HG03342 (cell line): Measurements from ENCODE around the gene STAT5B.

Source experiments
- ATAC-seq: cut with Tn5 transposase; IDR thresholded peaks from one replicate; pipeline ENCODE4 v1.9.1; 2021; ENCODE audit warnings: mild to moderate bottlenecking, moderate library complexity; ENCODE audit not compliant: unreplicated experiment

STAT5B gene

DNA sequence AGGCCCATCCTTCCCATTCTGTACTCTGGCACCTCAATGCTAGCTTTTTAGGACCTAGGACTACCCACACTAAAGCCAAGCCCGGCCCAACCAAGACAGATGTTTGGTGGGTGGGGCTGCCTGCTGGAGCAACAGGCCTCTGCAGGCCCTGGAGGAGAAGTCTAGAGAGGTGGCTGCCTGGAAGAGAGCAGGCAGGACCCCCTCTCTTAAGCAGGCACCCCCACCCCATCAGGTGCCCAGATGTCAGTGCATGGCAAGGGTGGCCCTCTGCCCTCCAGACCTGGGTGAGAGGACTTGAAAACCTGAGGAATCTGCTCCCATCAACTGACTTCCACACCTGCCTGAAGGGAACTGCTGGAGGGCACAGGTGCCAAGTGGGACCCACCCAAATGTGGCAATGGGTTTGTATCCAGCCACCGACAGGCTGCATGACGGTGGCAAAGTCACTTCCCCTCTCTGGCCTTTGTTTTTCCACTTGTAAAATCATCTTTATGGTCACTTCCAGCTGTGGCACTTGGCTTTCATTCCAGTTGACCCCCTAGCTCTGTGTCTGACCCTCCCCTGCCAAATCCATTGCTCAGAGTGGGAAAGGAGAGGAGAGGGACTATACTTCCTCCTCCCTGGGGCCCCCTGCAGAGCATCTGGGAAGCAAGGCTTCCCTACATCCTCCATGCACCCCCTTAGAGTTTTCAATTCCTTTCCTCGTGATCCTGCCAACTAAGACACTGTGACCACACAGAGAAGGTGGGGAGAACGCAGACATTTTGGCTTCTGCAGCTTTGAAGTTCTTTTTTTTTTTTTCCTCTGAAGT, 10.4 kb upstream of the STAT5B start:
- no peak for ATAC-seq

DNA sequence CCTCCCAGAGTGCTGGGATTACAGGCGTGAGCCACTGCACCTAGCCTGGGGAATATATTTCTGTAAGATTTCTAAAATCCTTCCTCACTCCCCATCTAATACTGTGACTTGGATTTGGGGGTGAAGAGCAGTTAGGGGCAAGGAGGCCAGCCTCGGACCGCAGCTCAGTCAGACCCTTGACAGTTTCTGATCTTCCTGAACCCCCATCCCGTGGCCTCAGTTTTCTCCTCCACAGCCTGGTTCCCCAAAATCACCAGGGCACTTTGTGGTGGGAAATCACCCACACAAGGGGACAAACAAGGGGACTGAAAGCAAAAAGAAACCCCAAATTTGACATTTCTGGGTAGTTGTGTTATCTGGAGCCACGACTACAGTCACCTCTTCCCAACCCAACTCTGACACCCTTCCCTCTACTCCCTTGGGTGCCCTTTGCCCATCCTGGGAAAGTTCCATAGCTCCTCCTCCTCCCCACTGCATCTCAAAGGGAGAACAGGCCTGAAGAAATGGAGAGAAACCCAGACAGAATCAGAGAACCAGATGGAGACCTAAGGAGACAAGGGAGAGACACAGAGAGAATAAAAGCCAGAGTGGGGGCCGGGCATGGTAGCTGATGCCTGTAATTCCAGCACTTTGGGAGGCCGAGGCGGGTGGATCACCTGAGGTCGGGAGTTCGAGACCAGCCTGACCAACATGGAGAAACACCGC, 9.3 kb upstream of the STAT5B start:
- no peak for ATAC-seq

DNA sequence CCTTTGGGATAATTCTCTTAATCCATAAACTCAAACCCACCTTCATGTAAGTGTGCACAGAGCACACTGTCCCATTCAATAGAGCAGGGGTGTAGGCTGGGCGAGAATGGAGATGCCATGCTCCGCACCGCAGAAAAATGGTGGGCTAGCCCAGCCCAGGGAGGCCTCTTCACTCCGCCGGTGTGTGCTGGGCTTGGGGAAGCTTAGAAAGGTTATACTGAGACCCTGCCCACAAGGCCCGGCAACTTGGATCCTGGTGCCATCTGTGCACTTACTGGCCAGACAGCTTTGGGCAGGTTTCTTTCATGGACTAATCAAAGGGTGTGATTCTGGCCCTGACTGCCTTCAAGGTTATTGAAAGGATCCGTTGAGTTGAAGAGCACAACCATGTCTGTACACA, 8.4 kb upstream of the STAT5B start:
- ATAC-seq: no peak

DNA sequence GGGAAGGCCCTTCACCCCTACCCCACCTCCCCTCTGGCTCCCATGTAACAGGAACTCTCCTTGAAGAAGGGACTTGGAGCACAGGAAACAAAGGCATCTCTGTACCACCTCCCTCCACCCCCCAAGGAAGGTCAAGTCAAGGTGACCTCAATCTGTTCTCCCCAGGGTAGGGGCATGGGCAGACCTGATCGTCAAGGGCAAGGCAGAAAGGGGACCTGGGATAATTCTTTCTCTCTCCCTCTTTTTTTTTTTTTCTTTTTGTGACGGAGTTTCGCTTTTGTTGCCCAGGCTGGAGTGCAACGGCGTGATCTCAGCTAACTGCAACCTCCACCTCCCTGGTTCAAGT, 7.8 kb upstream of the STAT5B start:
- ATAC-seq: no peak

DNA sequence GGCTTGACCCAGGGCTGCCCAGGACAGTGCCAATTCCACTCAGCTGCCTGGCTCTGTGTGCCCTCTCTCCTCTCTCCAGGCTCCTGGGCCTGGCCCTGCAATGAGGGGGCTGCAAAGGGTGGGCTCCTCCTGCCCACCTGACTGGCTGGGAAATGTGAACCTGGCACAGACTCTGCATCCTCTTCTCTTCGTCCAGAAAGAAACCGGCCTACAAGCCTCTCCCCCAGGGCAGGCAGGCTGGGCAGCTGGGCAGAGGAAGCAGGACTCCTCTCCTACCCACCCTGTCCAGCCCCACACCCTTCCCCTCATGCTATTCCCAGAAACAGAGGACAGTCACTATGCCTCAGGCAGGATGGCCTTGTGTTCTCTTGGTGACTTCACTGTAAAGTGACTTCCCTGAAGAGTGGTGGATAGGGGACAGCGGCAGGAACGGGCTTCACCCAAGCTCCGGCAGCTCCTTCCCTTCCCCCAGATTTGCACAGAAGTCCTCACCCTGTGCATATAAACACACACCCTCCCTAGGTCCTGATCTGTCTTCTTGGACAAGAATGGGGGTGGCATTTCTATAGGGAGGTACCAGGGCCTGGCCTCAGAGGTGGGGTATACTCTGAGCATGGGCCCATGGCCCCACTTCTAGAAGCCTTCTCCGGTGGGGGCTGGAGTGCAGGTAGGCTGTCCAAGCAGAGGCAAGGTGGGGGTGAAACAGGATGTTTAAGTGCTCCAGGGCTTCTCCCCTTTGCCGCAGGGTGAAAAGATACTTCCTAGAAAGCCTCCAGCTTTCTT, 7.2 kb upstream of the STAT5B start:
- ATAC-seq: no peak

DNA sequence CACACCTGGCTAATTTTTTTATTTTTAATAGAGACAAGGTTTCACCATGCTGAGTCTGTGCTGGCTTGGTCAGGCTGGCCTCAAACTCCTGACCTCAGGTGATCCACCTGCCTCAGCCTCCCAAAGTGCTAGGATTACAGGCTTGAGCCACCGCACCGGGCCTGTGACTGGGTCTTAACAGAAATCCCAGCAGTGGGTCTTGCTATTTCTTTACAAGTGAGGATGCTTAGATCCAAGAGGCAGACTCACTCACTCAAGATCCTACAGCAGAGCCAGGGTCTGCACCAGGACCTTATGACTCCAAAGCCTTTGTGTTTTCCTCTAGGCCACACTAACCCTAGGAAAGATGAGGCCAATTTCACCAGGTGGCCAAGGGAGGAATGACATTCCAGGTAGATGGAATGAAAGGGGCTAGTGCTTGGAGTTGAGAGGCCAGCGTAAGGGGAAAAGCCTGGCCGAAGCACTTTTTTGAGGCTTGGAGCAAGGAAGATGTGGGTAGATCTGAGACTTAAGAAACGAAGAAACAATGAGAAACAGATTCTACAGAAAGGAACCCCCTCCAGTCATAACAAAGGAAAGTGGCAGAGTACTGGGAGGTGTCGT, 6.4 kb upstream of the STAT5B start:
- no peak for ATAC-seq

DNA sequence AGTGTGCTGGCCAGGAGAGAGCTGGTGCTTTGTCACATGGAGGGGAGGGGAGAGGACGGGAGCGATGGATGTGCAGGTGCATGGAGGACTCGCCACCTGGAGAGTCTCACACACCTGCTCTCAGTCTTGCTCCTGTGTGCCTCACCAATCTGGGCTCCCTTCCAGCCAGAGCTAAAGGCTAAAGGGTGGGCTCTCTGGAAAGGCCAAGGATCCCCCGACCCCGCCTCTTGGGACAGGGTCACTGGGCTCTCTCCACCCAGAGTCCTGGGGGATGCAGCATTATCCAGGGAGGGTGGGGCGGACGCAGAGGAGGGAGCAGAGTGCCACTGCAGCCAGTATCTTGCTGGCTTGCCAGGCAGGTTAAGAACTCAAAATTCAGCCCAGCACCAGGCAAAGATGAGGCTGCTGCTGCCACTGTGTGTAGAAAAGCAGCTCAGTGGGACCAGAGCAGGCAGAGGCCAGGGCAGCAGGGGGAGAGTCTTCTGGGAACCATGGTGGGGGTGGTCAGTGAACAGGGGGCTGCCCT, 5.4 kb upstream of the STAT5B start:
- ATAC-seq: no peak

DNA sequence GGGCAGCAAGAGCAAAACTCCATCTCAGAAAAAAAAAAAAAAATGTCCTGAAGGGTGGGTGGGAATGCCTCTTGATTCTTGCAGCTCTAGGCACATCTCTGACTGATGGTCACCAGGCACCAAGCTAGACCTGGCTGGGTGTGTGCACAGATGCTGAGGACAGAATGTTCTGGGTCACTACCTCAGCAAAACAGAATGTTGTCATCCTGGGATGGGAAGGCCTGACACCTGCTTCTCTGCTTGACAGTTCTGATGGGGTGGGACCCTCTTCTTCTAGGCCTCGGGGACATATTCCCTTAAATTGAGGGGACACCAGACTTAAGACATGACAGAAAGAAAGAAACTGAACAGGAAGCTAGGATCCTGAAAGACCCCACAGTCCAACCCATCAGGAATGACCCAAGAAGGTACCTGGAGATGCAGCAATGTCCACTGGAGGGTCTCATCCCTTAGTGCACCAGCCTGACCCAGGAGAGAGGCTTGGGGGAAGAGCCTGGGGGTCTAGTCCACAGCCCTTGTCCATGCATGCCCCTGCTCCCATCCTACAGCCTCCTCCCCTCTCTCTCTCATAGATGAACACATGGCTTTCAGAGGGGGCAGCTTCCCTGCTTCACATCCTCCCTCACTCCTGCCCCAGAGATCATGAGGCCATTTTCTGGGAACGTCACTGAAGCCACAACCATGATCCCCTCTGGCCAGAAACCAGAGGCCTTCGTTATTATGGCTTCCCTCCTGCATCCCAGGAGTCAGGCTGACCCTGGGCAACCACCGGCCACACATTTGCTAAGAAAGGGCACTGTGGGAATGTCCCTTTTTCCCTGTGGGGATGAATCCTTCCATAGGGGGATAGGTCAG, 3.8 kb upstream of the STAT5B start:
- no peak for ATAC-seq

DNA sequence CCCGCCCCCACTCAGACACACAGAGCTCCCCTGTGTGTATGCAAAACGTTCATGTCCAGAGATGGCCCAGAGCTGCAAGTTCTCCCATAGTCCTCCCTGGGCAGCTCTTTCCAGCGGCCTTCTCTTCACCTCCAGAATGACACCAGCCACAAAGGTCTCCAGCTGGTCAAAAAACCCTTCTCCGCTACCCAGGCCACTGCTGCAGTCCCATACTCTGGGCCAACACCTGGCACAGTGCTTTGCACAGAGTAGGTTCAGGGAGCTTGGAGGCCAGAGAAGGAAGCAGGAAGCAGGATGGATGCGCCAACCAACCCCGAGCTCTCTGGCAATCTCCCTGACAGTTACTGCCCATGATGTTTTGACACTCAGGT, 1.1 kb upstream of the STAT5B start:
- no peak for ATAC-seq

DNA sequence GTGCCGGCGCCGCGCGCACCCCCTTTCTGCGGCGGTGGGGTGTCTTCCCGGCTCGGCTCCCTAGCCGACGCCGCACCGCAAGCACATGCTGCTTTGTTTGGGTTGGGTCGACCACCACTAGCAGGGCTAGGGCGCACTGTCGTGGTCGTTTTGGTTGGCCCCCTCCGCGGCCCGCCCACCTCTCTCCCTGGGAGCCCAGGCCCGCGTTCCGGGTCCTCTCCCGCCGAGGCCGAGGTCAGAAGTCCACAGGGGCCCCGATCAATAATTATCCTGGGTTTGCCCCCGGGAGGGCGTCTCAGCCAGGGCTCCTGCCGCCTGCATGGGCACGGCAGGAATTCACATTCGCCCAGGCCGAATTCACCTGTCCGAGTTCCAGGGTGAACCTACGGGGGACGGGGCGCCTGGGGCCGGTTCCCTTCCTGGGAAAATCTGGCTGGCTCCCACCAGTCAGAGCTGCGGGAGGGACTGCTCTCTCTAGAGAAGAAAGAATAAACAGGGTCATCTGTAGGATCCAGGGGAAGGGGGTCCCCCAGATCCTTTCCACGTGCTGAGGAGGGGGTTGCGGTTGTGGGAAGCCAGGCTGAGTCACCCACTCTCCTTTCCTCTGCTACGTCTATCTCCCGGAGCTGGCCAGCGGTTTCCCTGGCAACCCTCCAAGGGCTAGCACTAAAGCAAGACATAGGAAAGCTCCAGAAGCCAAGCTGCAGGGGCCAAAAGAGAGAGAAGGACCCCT, 584 bp upstream of the STAT5B start:
- ATAC-seq: peak; percentile 17

DNA sequence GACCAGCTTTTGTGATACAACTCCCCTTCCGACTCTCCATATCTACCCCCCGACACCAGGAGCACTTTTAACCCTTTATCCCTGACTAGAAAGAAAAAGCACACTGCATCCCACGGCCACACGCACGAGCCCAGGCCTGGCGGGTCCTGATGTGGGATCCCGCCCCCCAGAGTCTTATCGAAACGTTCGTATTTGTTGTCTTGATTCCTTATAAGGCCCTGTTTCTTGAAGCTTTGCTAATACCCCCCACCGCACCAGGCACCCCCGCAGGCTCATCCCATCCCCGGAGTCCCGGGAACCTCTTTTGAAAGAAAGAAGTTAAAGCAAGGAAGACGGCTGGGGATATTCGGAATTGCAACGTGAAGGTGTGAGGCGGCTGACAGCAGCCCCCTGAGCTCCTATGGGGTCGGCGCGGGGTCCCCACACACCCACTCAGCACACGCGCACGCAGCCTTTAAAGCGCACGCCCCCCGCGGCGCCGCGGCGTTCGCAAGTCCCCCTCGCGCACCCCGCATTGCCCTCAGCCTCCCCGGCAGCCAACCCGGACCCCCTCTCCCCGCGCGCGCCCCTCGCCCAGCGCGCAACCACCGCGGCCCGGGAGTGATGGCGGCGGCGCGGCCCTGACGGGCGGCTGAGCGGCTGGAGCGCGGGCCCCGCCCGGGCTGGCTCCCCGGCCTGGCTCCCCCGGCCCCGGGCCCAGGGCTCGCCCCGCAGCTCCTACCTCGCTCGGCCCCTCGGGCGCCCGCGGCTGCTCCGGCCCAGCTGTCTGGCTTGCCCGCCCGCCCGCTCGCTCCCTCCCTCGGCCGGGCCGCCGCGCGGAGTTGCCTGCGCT, 448 bp downstream of the STAT5B start:
- ATAC-seq: peak; percentile 37

DNA sequence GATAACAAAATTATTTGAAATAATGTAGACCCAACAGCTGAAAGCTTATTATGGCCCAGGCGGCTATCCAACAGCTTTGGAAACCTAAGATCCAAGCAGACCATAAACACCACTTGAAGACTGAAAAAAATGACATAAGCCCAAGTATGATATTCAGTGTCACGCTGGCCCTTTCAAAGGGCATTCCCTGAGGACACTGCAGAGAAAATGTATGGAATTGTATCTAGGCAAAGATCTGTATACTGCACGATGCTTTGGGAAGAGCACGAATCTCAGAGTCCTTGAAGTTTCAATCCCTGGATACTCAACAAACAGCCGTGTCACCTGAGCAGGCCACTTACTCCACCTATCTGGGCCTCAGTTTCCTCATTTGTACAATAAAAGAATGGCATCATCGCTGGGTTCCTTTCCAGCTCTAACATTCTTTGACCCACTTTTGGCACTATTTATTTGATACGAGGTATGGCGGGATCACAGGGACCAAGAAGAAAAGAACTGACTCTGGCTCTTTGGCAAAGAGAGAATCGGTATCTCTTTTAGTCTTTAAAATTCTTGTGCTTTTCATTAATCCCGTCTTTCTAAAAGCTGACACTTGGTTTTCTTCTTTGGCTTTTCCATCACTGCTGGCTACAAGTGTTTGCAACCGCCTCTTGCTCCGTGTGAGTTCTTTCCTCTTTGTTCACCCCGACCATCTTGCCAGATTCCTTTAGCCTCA, 1.2 kb downstream of the STAT5B start:
- no peak for ATAC-seq

DNA sequence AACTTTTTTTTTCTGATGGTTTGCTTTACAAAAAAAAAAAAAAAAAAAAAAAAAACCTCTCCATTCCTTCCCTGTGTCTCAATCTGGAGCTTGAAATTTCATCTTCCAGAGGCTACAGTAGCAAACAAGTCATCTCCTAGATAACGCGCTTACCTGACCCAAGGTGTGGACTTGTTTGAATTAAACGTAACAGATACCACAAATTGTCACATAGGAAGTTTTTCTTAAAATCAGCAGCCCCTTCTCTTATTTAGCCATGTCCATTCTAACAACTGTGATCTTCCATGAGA, 2.0 kb downstream of the STAT5B start:
- ATAC-seq: no peak

DNA sequence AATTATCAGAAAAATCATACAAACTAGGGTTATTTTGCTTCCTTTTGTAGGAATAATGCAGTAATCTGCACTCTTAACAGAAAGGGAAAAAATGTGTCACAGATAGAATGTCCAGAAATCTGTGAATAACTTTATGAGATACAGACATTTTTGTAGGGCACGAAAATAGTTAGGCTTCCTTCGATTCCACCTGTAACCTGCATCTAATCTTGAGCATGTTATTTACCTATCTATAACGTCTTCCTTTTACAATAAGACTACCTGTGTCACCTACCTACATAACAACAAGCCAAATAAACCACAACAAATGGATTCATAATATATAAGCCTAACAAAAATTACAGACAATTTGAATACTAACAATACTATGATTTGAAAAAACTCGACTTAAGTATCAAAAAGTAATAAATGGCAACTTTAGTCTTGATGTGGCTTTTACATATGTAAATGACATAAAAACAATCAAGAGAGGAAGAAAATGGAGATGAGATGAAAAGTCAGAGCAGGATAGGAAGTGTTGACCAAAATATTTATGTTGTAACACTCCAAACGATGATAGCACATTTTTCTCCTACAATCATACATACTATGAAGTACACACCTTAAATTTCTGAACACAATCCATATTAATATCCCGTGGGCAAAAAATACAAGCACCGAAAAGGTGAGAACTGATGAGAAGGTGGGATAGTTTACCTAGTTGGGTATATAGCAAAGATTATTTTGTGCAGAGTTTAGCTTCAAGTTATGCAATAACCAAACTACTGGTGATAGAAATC, 2.5 kb downstream of the STAT5B start:
- no peak for ATAC-seq

DNA sequence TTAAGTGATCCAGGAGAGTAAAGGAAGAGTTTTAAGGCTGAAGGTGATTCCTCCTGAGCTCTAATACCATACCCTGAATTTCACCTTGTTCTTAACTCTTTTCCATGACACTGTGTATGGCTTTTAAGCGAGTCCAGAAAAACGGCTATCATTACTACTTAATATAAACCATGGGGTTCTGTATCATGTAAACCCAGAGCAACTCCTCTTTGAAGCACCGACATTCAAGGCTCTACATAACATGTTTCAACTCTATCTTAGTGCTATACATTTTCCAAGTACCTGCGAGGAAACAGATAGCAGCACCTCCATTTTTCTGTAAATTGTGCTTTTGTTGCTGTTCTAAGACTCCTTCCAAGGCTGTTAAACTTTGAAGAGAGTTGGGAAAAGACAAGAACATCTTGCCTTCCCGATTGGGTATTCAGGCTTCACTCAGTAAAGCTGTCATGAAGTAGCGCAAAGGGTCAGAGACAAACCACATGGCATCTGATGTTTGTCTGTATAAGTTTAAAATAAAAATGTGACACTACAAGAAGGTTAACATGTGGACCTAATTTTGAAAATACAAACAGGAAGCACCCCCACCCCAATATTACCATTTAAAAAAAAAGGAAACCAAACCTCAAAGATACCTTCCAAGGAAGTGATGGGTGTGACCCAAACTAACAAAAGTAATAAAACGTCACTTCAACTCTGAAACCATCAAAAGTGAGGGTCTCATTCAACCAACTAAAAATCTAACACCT, 3.9 kb downstream of the STAT5B start:
- ATAC-seq: no peak

DNA sequence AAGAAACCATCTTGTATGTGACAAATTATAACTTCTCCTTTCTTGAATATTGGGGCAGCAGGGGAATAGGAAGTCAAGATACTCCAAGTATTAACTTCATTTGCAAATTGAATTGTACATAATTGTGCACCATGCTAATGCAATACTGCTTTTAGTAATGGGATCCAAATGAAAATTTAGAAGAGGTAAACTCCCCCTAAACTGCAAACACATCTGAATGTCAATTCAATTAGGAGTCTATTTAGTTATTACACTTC, 4.5 kb downstream of the STAT5B start:
- no peak for ATAC-seq
